GM10266 (cell line): ENCODE results near the gene MAOB.

Experiments
- DNase-seq: peaks from one replicate; pipeline ENCODE4 v3.0.0; 2012; ENCODE audit errors: extremely low spot score
- TF ChIP-seq, protein P1 (sequence below): IDR thresholded peaks from 2 replicates; pipeline ENCODE4 v1.5.1; 2012; ENCODE audit warnings: mild to moderate bottlenecking, low read depth; ENCODE audit not compliant: control insufficient read depth, insufficient read depth; ENCODE audit errors: missing control alignments

The MAOB gene

DNA sequence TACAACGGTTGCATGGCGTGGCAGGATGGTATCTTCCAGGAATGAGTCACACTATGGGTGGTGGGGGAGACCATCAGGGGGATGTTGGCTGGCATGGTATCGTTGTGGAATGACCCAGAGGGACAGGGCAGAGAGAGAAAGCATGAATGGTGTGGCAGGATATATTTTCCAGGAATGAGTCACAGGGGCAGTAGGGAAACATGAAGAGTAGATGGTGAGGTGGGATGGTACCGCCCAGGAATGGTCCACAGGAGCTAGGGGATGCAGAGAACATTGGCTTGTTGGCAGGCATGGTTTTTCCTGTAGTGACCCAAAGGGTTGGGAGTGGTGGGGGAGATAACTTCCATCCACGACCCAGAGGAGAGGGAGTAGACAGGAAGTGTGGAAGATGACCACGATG lies 163.7 kb downstream of the MAOB start:
- TF ChIP-seq, protein P1, sequence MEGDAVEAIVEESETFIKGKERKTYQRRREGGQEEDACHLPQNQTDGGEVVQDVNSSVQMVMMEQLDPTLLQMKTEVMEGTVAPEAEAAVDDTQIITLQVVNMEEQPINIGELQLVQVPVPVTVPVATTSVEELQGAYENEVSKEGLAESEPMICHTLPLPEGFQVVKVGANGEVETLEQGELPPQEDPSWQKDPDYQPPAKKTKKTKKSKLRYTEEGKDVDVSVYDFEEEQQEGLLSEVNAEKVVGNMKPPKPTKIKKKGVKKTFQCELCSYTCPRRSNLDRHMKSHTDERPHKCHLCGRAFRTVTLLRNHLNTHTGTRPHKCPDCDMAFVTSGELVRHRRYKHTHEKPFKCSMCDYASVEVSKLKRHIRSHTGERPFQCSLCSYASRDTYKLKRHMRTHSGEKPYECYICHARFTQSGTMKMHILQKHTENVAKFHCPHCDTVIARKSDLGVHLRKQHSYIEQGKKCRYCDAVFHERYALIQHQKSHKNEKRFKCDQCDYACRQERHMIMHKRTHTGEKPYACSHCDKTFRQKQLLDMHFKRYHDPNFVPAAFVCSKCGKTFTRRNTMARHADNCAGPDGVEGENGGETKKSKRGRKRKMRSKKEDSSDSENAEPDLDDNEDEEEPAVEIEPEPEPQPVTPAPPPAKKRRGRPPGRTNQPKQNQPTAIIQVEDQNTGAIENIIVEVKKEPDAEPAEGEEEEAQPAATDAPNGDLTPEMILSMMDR: no peak
- no peak for DNase-seq

DNA sequence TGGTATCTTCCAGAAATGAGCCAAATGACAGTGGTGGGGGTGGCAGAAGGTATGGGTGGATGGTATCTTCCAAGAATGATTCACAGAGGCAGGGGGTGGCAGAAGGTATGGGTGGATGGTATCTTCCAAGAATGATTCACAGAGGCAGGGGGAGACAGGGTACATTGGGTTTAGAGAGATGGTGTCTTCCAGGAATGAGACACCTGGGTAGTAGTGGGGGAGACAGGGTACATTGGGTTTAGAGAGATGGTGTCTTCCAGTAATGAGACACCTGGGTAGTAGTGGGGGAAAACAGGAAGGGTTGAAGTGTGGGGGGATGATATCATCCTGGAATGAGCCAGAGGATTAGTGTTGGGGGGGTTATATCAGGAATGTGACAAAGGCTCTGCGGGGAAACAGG lies 164.2 kb downstream of the MAOB start:
- no peak for DNase-seq
- TF ChIP-seq, protein P1: no peak

DNA sequence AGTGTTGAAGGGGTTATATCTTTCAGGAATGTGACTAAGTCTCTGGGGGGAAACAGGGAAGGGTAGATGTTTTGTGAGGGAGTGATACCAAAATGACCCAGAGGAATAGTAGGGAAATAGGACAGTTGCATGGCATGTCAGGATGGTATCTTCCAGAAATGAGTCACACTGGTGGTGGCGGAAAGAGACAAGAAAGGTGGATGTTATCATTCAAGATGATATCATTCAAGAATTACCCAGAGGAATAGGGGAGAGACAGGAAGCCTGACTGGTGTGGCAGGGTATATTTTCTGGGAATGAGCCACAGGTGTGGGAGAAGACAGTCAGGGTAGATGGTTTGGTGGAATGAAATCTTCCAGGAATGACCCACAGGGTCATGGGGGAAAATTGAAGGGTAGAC lies 165.1 kb downstream of the MAOB start:
- DNase-seq: no peak
- TF ChIP-seq, protein P1: no peak

DNA sequence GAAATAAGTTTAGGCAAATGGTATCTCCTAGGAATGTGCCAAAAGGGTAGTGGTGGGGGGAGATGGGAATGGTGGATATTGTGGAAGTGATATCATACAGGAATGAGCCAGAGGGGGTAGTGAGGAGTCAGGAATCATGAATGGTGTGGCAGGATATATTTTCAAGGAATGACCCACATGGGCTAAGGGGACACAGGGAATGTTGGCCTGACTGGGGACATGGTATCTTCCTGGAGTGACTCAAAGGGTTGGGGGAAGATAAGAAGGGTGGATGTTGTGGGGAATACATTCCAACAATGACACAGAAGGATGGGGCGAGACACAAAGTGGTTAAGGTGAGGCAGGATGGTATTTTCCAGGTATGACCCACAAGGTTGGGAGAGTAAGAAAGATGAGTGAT lies 165.6 kb downstream of the MAOB start:
- DNase-seq: no peak

More for the DNA sequence above, 165.6 kb downstream of the MAOB start:
- TF ChIP-seq, protein P1: no peak
